ENCODE data around the gene PRSS53.

PRSS53 gene

DNA sequence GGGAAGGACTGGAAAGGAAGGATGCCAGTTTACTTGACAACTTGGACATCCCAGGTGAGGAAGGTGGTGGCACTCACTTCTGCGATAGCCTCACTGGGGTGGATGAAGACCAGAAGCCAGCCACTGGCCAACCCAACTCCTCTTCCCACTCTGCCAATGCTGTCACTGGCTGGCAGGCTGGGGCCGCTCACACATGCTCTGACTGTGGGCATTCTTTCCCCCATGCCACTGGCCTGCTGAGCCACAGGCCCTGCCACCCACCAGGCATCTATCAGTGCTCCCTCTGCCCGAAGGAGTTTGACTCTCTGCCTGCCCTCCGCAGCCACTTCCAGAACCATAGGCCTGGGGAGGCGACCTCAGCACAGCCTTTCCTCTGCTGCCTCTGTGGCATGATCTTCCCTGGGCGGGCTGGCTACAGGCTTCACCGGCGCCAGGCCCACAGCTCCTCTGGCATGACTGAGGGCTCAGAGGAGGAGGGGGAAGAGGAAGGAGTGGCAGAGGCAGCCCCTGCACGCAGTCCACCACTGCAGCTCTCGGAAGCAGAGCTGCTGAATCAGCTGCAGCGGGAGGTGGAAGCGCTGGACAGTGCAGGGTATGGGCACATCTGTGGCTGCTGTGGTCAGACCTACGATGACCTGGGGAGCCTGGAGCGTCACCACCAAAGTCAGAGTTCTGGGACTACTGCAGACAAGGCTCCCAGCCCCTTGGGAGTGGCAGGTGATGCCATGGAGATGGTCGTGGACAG is 10.0 kb downstream of the PRSS53 start:
- no peak for DNase-seq (ENCODE audit: low spot score)

DNA sequence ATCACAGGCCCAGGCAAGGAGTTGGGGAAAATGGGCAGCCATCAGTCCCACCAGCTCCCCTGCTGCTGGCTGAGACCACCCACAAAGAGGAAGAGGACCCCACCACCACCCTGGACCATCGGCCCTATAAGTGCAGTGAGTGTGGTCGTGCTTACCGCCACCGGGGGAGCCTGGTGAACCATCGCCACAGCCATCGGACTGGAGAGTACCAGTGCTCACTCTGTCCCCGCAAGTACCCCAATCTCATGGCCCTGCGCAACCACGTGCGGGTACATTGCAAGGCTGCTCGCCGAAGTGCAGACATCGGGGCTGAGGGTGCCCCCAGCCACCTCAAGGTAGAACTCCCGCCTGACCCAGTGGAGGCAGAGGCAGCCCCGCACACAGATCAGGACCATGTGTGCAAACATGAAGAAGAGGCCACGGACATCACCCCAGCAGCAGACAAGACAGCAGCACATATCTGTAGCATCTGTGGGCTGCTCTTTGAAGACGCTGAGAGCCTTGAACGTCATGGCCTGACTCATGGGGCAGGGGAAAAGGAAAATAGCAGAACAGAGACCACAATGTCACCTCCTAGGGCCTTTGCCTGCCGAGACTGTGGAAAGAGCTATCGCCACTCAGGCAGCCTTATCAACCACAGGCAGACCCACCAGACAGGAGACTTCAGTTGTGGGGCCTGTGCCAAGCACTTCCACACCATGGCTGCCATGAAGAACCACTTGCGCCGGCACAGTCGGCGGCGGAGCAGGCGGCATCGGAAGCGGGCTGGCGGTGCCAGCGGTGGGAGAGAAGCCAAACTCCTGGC is 10.9 kb downstream of the PRSS53 start:
- DNase-seq (ENCODE audit: low spot score) = no peak

DNA sequence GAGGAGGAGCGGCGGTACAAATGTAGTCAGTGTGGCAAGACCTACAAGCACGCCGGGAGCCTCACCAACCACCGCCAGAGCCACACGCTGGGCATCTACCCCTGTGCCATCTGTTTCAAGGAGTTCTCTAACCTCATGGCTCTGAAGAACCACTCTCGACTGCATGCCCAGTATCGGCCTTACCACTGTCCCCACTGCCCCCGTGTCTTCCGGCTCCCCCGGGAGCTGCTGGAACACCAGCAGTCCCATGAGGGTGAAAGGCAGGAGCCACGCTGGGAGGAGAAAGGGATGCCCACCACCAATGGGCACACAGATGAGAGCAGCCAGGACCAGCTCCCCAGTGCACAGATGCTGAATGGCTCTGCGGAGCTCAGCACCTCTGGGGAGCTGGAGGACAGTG is 11.7 kb downstream of the PRSS53 start:
- DNase-seq (ENCODE audit: low spot score) = no peak

DNA sequence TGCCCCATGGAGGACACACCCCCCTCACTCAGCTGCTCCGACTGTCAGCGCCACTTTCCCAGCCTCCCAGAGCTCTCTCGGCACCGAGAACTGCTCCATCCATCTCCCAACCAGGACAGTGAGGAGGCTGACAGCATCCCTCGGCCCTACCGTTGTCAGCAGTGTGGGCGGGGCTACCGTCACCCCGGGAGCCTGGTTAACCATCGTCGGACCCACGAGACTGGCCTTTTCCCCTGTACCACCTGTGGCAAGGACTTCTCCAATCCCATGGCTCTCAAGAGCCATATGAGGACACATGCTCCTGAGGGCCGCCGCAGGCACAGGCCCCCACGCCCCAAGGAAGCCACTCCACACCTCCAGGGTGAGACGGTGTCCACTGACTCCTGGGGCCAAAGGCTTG is 12.4 kb downstream of the PRSS53 start:
- DNase-seq (ENCODE audit: low spot score) = no peak

DNA sequence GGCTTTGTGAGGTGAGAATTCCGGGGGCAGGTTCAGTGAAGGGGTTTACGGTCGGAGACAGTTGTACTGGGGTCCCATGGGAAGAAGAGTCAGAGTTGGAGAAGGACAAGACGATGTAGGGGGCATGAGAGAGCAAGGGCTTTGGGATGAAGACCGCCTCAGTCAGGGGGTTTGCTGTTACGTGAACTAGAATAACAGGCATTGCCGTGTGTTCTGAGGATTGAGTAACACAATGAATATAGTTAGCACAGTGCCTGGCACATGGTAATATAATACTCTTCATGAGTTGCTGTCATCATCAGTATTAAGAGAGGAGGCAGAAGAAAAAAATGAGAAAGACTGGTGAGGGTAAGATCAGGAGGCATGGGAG is 13.9 kb downstream of the PRSS53 start:
- DNase-seq (ENCODE audit: low spot score) = no peak

DNA sequence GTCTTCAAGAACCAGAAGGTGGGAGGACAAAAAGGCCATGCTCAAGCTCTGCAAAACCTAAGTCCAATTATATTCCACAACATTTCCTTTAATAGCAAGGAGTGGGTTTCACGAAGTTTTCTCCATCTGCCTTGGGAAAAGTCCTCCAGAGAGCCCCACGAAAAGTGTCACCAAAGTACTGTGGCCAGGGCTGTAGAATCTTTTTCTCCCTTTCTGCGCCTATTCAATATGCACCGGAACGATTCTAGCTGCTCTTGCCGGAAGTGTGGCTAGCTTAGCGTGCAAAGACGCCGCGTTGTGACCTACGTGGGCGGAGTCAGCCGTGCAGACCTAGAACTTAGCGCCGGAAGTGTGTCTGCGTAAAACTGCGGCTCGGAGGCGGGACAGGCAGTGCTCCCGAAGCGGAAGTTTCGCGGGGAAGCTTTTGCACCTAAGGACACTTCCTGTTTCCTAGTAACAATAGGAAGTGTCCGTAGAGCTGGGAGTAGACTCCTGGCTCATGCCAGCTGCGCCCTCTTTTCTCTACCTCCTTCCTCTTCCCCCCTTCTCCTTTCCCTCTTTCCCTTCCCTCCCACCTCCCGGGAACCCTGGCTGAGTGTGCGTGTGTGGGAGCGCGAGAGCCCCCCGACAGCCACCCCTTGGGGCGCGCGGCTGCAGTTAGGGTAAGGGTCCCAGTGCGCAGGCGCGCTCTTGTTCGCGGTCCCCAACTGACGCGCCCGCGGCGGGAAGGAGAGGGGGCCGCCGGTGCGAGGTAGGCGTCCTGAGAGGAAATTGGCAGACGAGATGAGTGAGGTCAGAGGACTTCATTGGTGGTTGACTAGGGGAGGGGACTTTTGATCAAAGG is 14.6 kb downstream of the PRSS53 start, which contains the start of the genes ZNF646 and ZNF668:
Gene ZNF646, plus strand, starts transcription at position 453 of the 844 bp plus-strand sequence. CDS start 1,903 bp downstream, outside the sequence.
Gene ZNF668, minus strand, starts transcription at position 271 of the 844 bp plus-strand sequence. CDS start 9,781 bp downstream, outside the sequence.
- DNase-seq (ENCODE audit: low spot score) = peak; percentile 100

DNA sequence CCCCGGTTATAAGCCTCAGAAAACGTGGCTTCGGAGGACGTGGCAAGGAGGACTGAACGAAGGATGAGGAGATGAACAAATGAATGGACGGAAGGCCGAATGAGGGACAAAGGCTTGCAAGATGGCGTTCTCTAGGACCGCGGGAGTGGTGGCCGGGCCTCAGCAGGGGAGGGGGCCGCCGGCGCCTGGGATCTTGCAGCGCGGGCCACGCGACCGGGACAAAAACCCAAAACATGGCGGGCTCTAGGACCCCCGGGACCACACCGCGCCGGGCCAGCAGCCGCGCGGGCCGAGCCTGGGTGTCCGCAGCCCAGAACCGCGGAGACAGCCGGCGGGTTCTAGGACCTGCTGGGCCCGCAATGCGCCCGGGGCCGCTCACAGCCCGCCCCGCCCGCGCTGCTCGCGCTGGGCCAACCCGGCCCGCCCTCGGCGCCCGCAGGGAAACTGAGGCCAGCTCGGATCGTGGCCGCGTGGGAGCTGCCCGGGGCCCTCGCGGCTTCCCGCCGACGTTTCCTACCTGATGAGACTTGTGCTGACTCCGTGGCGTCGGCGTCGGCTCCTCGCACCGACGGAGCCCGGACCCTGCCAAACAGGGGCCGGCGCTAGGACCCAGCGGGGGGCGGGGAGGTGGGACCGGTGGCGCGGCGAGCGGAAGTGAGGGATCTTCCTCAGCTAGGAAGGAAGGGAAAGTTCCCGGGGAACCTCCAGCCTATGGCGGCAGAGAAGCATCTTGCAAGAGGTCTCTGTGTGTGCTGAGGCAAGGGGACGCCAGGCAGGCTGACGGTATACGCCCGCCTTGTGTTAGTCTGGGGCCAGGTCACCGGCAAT is 15.4 kb downstream of the PRSS53 start:
- peak; percentile 90 for DNase-seq (ENCODE audit: low spot score)

DNA sequence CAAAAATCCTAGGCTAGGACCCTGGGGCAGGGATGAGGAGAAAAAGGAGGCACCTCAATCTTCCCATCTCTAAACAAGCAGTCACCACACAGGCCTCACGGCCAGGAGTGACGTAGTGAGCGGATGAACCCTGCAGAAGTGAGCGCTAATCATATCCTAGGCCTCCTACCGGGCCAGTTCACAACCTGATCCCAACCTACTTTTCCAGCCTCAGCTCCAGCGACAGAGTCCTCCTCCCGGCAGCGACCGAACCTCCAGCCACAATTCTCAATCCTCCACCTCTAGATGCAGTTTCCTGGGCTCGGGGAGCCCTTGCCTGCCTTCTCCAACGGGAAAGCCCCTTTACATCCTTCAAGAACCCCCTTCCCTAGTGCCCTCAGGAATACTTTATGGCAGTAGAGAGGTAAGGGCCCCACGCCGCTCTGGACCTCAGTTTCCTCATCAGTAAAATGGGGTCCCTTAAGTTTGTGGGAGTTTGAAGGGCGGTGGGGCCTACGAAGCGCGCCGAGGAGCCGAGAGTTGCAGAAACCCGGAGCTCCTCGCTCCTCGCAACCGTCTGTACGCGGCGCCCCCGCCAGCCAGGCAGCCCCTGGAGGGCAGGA is 16.1 kb downstream of the PRSS53 start:
- no peak for DNase-seq (ENCODE audit: low spot score)

DNA sequence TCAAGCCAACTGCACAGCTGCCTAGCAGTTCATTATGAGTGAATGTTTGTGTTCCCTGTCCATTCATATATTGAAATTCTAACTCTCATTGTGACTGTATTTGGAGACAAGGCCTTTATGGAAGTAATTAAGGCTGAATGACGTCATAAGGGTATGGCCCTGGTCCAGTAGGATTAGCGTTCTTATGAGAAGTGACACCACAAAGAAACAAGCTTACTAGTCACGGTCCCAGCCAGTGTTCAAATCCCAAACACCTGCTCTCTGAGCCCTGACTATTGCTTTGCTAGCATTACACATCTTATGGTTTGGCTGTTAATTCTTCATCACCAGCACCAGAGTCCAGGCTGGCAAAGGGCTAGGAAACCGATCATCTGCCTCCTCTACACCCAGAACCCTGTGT is 16.9 kb downstream of the PRSS53 start:
- no peak for DNase-seq (ENCODE audit: low spot score)

DNA sequence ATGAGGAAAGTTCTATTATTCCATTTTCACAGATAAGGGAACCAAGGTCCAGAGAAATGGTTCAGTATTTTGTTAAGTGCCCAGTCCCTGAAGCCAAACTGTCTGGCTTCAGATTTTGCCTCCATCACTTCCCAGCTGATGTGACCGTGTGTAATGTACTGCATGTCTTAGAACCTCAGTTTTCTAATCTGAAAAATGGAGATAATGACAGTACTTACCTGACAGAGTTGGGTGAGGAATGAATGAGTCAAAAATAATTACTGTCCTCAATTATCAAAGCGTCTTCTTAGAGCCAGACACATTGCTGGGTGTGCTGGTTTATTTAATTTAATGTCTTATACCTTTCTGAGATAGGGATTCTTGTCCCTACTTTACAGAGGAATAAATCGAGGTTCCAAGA is 21.4 kb downstream of the PRSS53 start:
- DNase-seq (ENCODE audit: low spot score) = no peak

DNA sequence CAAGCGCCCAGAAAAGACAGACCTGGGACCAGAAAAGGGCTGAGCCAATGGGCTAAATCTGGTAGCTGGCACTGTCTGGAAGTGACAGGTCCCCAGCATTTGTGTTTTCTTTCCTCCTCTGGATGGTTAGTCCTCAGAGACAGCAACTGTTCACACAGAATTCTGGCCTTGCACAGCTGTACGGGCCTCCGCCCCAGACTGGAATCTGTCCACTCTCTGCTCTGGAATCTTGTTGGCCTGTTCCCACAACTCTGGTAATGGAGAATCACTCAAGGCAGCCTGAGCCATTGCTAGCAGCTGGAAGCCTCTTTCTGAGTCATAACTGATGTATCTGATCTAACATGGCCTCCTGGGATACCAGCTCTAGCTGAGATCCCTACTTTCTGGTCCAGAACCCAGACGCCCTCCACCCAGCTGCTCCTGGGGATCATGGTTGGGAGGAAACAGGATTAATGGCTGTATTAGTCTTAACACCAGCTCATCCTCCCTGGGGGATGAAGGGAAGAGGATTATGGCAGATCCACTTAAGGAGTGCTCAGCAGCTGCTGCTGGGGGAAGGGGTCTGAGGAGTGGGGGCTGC is 23.8 kb downstream of the PRSS53 start:
- DNase-seq (ENCODE audit: low spot score) = peak; percentile 18

DNA sequence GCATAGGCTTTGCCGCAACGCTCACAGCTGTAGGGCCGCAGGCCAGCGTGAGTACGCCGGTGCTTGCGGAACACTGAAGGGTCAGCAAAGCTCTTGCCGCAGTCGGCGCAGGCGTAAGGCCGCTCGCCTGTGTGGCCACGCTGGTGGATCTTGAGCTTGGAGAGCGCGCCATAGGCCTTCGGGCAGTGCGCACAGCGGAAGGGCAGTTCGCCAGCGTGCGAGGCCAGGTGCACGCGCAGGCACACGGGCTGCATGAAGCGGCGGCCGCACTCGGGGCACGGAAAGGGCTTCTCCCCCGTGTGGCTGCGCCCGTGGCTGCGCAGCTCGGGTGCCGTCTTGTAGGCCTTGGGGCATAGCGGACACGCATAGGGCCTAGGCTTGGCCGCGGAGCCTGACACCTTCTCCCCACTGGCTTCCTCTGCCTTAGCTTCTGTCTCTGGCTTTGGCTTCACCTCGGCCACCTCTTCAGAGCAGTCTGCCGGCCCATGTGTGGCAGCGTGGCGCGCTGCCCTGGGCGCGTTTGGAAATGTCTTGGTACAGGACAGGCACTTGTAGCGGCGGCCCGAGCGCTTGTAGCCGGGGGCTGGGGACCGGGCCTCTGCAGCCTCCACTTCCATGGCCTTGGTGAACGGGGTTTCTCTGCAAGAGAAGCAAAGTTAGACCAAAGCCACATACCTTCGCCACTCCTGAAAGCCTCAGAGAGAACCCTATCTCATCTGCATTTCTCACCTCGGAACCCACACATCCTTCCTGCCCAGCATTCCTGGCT is 24.7 kb downstream of the PRSS53 start:
- DNase-seq (ENCODE audit: low spot score) = no peak

DNA sequence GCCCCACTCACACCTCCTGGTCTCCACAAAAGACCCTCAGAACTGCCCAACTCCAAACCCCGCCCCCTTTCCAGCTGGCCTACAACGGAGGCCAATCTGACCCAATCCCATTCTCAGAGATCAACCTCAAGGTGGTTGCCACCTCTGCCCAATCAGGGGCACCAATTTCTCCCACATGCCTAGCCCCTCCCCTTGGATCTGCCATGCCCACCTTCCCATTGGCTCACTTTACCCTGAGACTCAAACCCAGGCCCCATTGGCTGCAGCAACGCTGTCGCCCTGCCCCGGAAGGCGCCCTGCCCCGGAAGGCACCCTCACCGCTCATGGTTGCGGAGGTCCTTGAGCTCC is 25.3 kb downstream of the PRSS53 start:
- DNase-seq (ENCODE audit: low spot score) = no peak

DNA sequence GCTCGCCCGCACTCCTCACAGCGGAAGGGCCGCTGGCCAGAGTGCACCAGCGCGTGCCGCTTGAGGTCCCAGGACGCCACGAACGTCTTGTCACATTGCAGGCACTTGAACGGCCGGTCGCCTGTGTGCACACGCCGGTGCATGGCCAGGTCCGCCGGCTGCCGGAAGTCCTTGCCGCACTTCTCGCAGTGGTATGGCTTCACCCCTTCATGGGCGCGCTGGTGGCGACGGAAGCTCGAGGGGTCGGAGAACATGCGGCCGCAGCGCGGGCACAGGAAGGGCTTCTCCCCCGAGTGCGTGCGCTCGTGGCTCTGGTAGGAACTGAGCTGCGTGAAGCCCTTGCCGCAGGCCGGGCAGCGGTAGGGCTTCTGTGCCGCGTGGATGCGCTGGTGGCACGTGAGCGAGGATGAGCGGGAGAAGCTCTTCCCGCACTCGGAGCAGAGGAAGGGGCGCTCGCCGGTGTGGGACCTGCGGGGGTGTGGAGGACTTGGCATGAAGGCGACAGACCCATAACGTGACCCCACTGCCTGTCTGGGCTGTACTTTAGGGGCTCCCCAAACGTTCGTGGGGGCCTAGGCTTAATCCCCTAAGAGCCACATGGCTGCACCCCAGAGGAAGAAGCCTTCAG is 26.8 kb downstream of the PRSS53 start:
- DNase-seq (ENCODE audit: low spot score) = no peak

DNA sequence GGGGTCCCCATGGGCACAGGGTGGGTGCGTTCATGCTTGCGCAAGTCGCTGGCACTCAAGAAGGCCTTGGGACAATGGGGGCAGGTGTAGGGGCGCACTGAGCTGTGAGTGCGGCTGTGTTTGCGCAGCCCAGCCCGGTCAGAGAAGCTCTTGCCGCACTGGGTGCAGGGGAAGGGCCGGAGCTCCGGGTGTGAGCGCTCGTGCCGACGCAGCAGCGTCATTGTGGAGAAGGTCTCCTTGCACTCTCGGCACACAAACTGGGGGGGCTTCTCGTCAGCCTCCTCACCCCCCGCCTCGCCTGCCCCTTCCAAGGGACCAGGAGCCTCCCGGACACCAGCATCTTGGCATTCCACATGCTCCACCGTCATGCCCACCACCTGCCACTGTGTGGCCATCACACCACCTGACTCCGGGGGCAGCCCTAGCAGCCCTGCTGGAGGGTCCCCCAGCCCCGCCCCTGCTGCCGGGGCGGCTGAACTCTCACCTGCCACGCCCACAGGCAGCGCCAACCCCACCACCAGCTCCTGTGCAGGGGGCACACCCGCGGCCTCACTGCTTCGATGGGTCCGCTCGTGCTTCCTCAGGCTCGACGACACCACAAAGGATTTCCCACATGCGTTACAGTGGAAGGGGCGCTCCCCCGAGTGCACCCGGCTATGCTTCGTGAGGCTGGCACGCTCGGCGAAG is 27.5 kb downstream of the PRSS53 start:
- DNase-seq (ENCODE audit: low spot score) = no peak

DNA sequence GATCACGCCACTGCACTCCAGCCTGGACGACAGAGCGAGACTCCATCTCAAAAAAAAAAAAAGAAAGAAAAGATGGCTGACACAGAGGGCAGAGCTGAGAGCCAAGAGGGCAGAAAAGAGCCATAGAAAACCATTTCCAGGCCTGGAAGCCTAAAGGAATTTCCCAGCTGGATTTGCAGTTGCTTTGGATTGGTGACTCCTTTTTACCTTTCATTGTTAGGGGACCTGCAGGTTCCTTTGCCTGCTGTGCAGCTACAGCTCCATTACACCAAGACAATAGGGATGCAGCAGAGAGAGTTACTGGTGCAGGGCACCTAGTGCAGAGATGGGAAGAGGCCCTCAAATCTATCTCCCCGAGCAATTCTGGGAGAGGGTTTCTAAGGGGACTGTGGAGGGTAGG is 33.1 kb downstream of the PRSS53 start:
- DNase-seq (ENCODE audit: low spot score) = no peak

DNA sequence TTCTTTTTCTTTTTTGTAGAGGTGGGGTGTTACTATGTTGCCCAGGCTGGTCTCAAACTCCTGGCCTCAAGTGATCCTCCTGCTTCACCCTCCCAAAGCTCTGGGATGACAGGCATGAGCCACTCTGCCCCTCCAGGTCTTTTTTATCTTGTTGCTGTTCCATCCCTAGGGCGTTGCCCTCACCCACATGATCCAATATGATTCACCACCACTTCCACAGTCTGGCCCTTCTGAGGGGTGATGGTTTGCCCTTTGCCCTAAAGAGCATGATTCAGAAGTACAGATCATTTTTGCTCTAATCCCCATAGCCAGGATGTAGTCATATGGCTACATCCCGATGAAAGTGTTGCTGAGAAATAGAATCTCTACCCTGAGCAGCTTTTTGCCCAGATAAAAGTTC is 36.6 kb downstream of the PRSS53 start:
- DNase-seq (ENCODE audit: low spot score) = peak; percentile 91

DNA sequence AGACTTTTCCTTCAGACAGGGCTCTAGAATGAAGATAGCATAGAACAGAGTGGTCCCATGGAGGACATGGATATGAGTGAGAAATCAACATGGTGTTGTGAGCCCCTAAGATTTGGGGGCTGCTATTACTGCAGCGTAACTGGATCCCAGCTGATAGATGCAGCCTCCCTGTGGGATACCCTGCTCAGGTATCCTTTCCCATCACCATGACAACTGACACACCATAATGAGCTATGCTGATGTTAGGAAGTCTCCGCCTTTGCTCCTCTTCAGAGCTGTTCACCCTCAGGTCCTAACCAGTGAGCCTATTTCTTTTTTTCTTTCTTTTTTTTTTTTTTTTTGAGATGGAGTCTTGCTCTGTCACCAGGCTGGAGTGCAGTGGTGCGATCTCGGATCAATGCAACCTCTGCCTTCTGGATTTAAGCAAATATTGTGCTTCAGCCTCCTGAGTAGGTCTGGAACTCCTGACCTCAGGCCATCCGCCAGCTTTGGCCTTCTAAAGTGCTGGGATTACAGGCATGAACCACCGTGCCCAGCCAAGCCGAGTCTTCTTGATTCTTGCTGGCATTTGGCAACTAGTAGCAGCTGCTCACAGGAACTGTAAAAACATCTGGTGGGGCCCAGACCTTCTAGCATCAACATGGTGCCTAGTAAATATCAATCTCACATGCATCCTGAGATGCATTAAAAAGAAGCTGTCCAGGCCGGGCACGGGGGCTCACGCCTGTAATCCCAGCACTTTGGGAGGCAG is 38.3 kb downstream of the PRSS53 start:
- no peak for DNase-seq (ENCODE audit: low spot score)
